Measurements from ENCODE around the gene COL6A2.
"Not testable (repeated sequence)": the region's sequence is repeated elsewhere in the genome, so short reads cannot be mapped to it uniquely, and the experiment has no call there.

COL6A2 gene

GRCh38 chr21:46161633-46162592 is 64.0 kb downstream of the COL6A2 start:
- Histone ChIP-seq H3K27ac (ENCODE audit: low read length) (no peak overlapping the region), H3K27me3 (ENCODE audit: control insufficient read depth, insufficient read depth, low read length) (no peaks in the 10 kb centered on the region), H3K36me3 (ENCODE audit: control insufficient read depth, low read depth, low read length) (no peaks in the 10 kb centered on the region), H3K9ac (ENCODE audit: low read length) (no peak overlapping the region), H3K4me3 (ENCODE audit: low read length) (no peak overlapping the region), H3K4me1 (ENCODE audit: control insufficient read depth, low read depth, low read length) (no peaks in the 10 kb centered on the region), H3K9me3 (ENCODE audit: control insufficient read depth, low read depth, low read length) (no peaks in the 10 kb centered on the region)

- no peak overlapping the region for H3K4me3 ChIP-seq (ENCODE audit: low read length)
- no peak overlapping the region for H3K27ac ChIP-seq (ENCODE audit: low read length)
These were observed 65.5 kb downstream of the COL6A2 start for GRCh38 chr21:46163380-46163779.

GRCh38 chr21:46165098-46165497 is 67.2 kb downstream of the COL6A2 start:
- Histone ChIP-seq H3K36me3 (ENCODE audit: control insufficient read depth, low read depth, low read length) (no peaks in the 10 kb centered on the region), H3K4me1 (ENCODE audit: control insufficient read depth, low read depth, low read length) (no peaks in the 10 kb centered on the region), H3K27me3 (ENCODE audit: control insufficient read depth, insufficient read depth, low read length) (no peaks in the 10 kb centered on the region), H3K9me3 (ENCODE audit: control insufficient read depth, low read depth, low read length) (no peaks in the 10 kb centered on the region), H3K4me3 (ENCODE audit: low read length) (no peak overlapping the region), H3K27ac (ENCODE audit: low read length) (no peak overlapping the region), H3K9ac (ENCODE audit: low read length) (no peak overlapping the region)

More at GRCh38 chr21:46163380-46163779, 65.5 kb downstream of the COL6A2 start:
- Histone ChIP-seq H3K27me3 (ENCODE audit: control insufficient read depth, insufficient read depth, low read length) (no peaks in the 10 kb centered on the region), H3K9ac (ENCODE audit: low read length) (no peak overlapping the region), H3K9me3 (ENCODE audit: control insufficient read depth, low read depth, low read length) (no peaks in the 10 kb centered on the region), H3K36me3 (ENCODE audit: control insufficient read depth, low read depth, low read length) (no peaks in the 10 kb centered on the region), H3K4me1 (ENCODE audit: control insufficient read depth, low read depth, low read length) (no peaks in the 10 kb centered on the region)

- H3K9ac ChIP-seq (ENCODE audit: low read length), result no peak overlapping the region
- no peaks in the 10 kb centered on the region for H3K4me1 ChIP-seq (ENCODE audit: control insufficient read depth, low read depth, low read length)
- H3K36me3 ChIP-seq (ENCODE audit: control insufficient read depth, low read depth, low read length), result no peaks in the 10 kb centered on the region
- no peak overlapping the region for H3K4me3 ChIP-seq (ENCODE audit: low read length)
- H3K27me3 ChIP-seq (ENCODE audit: control insufficient read depth, insufficient read depth, low read length), result no peaks in the 10 kb centered on the region
- no peaks in the 10 kb centered on the region for H3K9me3 ChIP-seq (ENCODE audit: control insufficient read depth, low read depth, low read length)
- no peak overlapping the region for H3K27ac ChIP-seq (ENCODE audit: low read length)
These were observed 70.3 kb downstream of the COL6A2 start for GRCh38 chr21:46168238-46168637.

- no peak overlapping the region for H3K27ac ChIP-seq (ENCODE audit: low read length)
- no peaks in the 10 kb centered on the region for H3K4me1 ChIP-seq (ENCODE audit: control insufficient read depth, low read depth, low read length)
- no peaks in the 10 kb centered on the region for H3K36me3 ChIP-seq (ENCODE audit: control insufficient read depth, low read depth, low read length)
- no peak overlapping the region for H3K4me3 ChIP-seq (ENCODE audit: low read length)
- no peak overlapping the region for H3K9ac ChIP-seq (ENCODE audit: low read length)
- H3K27me3 ChIP-seq (ENCODE audit: control insufficient read depth, insufficient read depth, low read length), result no peaks in the 10 kb centered on the region
- no peaks in the 10 kb centered on the region for H3K9me3 ChIP-seq (ENCODE audit: control insufficient read depth, low read depth, low read length)
These were observed 70.9 kb downstream of the COL6A2 start for GRCh38 chr21:46168659-46169386.

- H3K9ac ChIP-seq (ENCODE audit: low read length); H3K4me1 ChIP-seq (ENCODE audit: control insufficient read depth, low read depth, low read length); H3K27me3 ChIP-seq (ENCODE audit: control insufficient read depth, insufficient read depth, low read length); H3K4me3 ChIP-seq (ENCODE audit: low read length); H3K36me3 ChIP-seq (ENCODE audit: control insufficient read depth, low read depth, low read length); H3K9me3 ChIP-seq (ENCODE audit: control insufficient read depth, low read depth, low read length); H3K27ac ChIP-seq (ENCODE audit: low read length): not testable (repeated sequence)
These were observed 72.7 kb downstream of the COL6A2 start for GRCh38 chr21:46170436-46171193.

- Histone ChIP-seq H3K9me3 (ENCODE audit: control insufficient read depth, low read depth, low read length) (no peaks in the 10 kb centered on the region), H3K4me1 (ENCODE audit: control insufficient read depth, low read depth, low read length) (no peaks in the 10 kb centered on the region), H3K27me3 (ENCODE audit: control insufficient read depth, insufficient read depth, low read length) (no peaks in the 10 kb centered on the region), H3K4me3 (ENCODE audit: low read length) (no peak overlapping the region), H3K27ac (ENCODE audit: low read length) (no peak overlapping the region), H3K9ac (ENCODE audit: low read length) (no peak overlapping the region), H3K36me3 (ENCODE audit: control insufficient read depth, low read depth, low read length) (no peaks in the 10 kb centered on the region)
These were observed 73.7 kb downstream of the COL6A2 start for GRCh38 chr21:46171585-46171984.

GRCh38 chr21:46171996-46172862 is 74.3 kb downstream of the COL6A2 start:
- no peaks in the 10 kb centered on the region for H3K4me1 ChIP-seq (ENCODE audit: control insufficient read depth, low read depth, low read length)
- no peak overlapping the region for H3K9ac ChIP-seq (ENCODE audit: low read length)
- H3K4me3 ChIP-seq (ENCODE audit: low read length), result no peak overlapping the region
- H3K9me3 ChIP-seq (ENCODE audit: control insufficient read depth, low read depth, low read length), result no peaks in the 10 kb centered on the region
- no peaks in the 10 kb centered on the region for H3K36me3 ChIP-seq (ENCODE audit: control insufficient read depth, low read depth, low read length)
- no peaks in the 10 kb centered on the region for H3K27me3 ChIP-seq (ENCODE audit: control insufficient read depth, insufficient read depth, low read length)
- no peak overlapping the region for H3K27ac ChIP-seq (ENCODE audit: low read length)

- Histone ChIP-seq H3K36me3 (ENCODE audit: control insufficient read depth, low read depth, low read length) (no peaks in the 10 kb centered on the region), H3K27me3 (ENCODE audit: control insufficient read depth, insufficient read depth, low read length) (no peaks in the 10 kb centered on the region), H3K4me1 (ENCODE audit: control insufficient read depth, low read depth, low read length) (no peaks in the 10 kb centered on the region), H3K27ac (ENCODE audit: low read length) (no peak overlapping the region), H3K9me3 (ENCODE audit: control insufficient read depth, low read depth, low read length) (no peaks in the 10 kb centered on the region), H3K9ac (ENCODE audit: low read length) (no peak overlapping the region), H3K4me3 (ENCODE audit: low read length) (no peak overlapping the region)
These were observed 75.1 kb downstream of the COL6A2 start for GRCh38 chr21:46172863-46173528.

GRCh38 chr21:46173573-46173972 is 75.7 kb downstream of the COL6A2 start:
- Histone ChIP-seq H3K9me3 (ENCODE audit: control insufficient read depth, low read depth, low read length) (no peaks in the 10 kb centered on the region), H3K36me3 (ENCODE audit: control insufficient read depth, low read depth, low read length) (no peaks in the 10 kb centered on the region), H3K27ac (ENCODE audit: low read length) (no peak overlapping the region), H3K4me3 (ENCODE audit: low read length) (no peak overlapping the region), H3K27me3 (ENCODE audit: control insufficient read depth, insufficient read depth, low read length) (no peaks in the 10 kb centered on the region), H3K4me1 (ENCODE audit: control insufficient read depth, low read depth, low read length) (no peaks in the 10 kb centered on the region), H3K9ac (ENCODE audit: low read length) (no peak overlapping the region)

Data from iPS-18a (cell line).